ENCODE results near the gene NFASC.

DNA sequence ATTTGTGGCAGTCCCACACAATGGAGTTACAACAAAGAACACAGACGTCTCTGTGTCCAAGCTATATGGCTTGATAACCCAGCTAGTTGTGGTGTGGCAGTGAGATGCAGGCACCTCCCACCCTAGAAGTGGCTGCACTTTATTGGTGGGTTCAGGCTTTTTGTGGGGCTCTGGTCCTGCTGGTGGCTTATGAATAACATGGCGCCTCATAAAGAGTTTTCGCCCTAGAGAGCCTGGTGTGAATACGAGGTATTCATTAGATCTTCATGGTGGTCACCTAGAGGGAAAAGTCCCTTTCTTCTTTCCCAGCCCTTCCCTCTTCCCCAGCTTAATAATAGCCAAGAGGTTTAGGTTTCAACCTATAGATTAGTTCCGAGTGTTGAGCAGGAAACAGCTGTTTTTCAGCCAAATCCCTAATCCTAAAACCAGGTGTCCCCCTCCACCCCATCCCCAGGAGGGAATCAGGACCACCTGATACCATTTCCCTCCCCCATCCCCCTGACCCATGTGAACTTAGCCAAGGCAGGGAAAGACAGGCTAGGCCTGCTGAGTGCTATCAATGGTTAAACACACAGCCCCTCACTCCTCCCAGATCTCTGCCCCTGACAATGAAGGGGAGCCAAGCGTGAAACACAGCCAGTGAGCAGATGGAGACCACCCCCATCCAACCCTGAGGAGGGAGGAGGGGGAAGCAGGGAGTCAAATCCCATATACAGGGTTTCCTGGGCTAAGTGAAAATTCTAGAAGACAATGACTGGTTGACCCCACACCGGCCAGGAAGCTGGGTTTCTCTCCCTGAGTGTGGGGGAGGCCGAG, 58.2 kb downstream of the NFASC start:
- TF ChIP-seq, protein P1, sequence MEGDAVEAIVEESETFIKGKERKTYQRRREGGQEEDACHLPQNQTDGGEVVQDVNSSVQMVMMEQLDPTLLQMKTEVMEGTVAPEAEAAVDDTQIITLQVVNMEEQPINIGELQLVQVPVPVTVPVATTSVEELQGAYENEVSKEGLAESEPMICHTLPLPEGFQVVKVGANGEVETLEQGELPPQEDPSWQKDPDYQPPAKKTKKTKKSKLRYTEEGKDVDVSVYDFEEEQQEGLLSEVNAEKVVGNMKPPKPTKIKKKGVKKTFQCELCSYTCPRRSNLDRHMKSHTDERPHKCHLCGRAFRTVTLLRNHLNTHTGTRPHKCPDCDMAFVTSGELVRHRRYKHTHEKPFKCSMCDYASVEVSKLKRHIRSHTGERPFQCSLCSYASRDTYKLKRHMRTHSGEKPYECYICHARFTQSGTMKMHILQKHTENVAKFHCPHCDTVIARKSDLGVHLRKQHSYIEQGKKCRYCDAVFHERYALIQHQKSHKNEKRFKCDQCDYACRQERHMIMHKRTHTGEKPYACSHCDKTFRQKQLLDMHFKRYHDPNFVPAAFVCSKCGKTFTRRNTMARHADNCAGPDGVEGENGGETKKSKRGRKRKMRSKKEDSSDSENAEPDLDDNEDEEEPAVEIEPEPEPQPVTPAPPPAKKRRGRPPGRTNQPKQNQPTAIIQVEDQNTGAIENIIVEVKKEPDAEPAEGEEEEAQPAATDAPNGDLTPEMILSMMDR (IDR thresholded peaks at IDR 0.05; ENCODE audit: low read depth, low read length, missing input control) = no peak
- TF ChIP-seq YY1 (IDR thresholded peaks at IDR 0.05) (no peak), SP1 (IDR thresholded peaks at IDR 0.05) (no peak)
- TF ChIP-seq, protein P2, sequence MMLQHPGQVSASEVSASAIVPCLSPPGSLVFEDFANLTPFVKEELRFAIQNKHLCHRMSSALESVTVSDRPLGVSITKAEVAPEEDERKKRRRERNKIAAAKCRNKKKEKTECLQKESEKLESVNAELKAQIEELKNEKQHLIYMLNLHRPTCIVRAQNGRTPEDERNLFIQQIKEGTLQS (IDR thresholded peaks at IDR 0.05) = no peak
- TF ChIP-seq, protein P3, sequence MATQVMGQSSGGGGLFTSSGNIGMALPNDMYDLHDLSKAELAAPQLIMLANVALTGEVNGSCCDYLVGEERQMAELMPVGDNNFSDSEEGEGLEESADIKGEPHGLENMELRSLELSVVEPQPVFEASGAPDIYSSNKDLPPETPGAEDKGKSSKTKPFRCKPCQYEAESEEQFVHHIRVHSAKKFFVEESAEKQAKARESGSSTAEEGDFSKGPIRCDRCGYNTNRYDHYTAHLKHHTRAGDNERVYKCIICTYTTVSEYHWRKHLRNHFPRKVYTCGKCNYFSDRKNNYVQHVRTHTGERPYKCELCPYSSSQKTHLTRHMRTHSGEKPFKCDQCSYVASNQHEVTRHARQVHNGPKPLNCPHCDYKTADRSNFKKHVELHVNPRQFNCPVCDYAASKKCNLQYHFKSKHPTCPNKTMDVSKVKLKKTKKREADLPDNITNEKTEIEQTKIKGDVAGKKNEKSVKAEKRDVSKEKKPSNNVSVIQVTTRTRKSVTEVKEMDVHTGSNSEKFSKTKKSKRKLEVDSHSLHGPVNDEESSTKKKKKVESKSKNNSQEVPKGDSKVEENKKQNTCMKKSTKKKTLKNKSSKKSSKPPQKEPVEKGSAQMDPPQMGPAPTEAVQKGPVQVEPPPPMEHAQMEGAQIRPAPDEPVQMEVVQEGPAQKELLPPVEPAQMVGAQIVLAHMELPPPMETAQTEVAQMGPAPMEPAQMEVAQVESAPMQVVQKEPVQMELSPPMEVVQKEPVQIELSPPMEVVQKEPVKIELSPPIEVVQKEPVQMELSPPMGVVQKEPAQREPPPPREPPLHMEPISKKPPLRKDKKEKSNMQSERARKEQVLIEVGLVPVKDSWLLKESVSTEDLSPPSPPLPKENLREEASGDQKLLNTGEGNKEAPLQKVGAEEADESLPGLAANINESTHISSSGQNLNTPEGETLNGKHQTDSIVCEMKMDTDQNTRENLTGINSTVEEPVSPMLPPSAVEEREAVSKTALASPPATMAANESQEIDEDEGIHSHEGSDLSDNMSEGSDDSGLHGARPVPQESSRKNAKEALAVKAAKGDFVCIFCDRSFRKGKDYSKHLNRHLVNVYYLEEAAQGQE (IDR thresholded peaks at IDR 0.05) = no peak
